Epithelial cell of prostate (primary cell): Measurements from ENCODE around the gene TM7SF3.
"Not testable (repeated sequence)": the region's sequence is repeated elsewhere in the genome, so short reads cannot be mapped to it uniquely, and the experiment has no call there.

Source experiments
- DNase-seq: peaks from one replicate; pipeline ENCODE4 v3.0.0-alpha.2; 2011; ENCODE audit warnings: low read depth, low spot score
- H3K27ac ChIP-seq: fragments of 450-650 bp; 2 replicates; pipeline ENCODE4 v1.5.1; 2017; ENCODE audit warnings: mild to moderate bottlenecking

The TM7SF3 gene

GRCh38 chr12:27014085-27014858 is at the start of gene TM7SF3:
Gene TM7SF3, minus strand, starts transcription at chr12:27014384. Its CDS starts 216 bp downstream, at chr12:27014168.
- peak within 1 kb of the TSS; percentile 83 for H3K27ac ChIP-seq
- peak; percentile 70 for DNase-seq

- no peak for DNase-seq
- H3K27ac ChIP-seq, result no peak overlapping the region
These were observed 49.2 kb upstream of the TM7SF3 start for GRCh38 chr12:27063250-27063851.

GRCh38 chr12:27061317-27061716 is 47.1 kb upstream of the TM7SF3 start:
- DNase-seq, result no peak
- H3K27ac ChIP-seq, result no peak overlapping the region

- no peak overlapping the region for H3K27ac ChIP-seq
- no peak for DNase-seq
These were observed 46.6 kb upstream of the TM7SF3 start for GRCh38 chr12:27060740-27061139.

GRCh38 chr12:27057543-27057942 is 43.4 kb upstream of the TM7SF3 start:
- no peak overlapping the region for H3K27ac ChIP-seq
- DNase-seq, result no peak

GRCh38 chr12:27055966-27056365 is 41.8 kb upstream of the TM7SF3 start:
- no peak for DNase-seq
- H3K27ac ChIP-seq, result no peak overlapping the region

- no peak for DNase-seq
- peak overlapping the region; percentile 67 for H3K27ac ChIP-seq
These were observed 38.6 kb upstream of the TM7SF3 start for GRCh38 chr12:27052742-27053141.

- no peak for DNase-seq
- peak overlapping the region; percentile 67 for H3K27ac ChIP-seq
These were observed 38.0 kb upstream of the TM7SF3 start for GRCh38 chr12:27052176-27052575.

GRCh38 chr12:27048822-27049752 is 34.9 kb upstream of the TM7SF3 start:
- peak overlapping the region; percentile 45 for H3K27ac ChIP-seq
- no peak for DNase-seq

GRCh38 chr12:27042018-27042417 is 27.8 kb upstream of the TM7SF3 start:
- not testable (repeated sequence) for DNase-seq, H3K27ac ChIP-seq

- not testable (repeated sequence) for H3K27ac ChIP-seq, DNase-seq
These were observed 26.5 kb upstream of the TM7SF3 start for GRCh38 chr12:27040637-27041036.

- no peak for DNase-seq
- no peak overlapping the region for H3K27ac ChIP-seq
These were observed 20.6 kb upstream of the TM7SF3 start for GRCh38 chr12:27034607-27035293.

- DNase-seq, result no peak
- no peak overlapping the region for H3K27ac ChIP-seq
These were observed 18.5 kb upstream of the TM7SF3 start for GRCh38 chr12:27032679-27033078.

GRCh38 chr12:27031531-27031930 is 17.3 kb upstream of the TM7SF3 start:
- H3K27ac ChIP-seq, result no peak overlapping the region
- DNase-seq, result no peak

- H3K27ac ChIP-seq, result no peak overlapping the region
- DNase-seq, result no peak
These were observed 12.1 kb upstream of the TM7SF3 start for GRCh38 chr12:27026257-27026656.

- H3K27ac ChIP-seq, result peak overlapping the region; percentile 2
- no peak for DNase-seq
These were observed 10.9 kb upstream of the TM7SF3 start for GRCh38 chr12:27025116-27025515.

- no peak for DNase-seq
- no peak overlapping the region for H3K27ac ChIP-seq
These were observed 10.1 kb upstream of the TM7SF3 start for GRCh38 chr12:27024291-27024690.

- DNase-seq, result no peak
- H3K27ac ChIP-seq, result no peak overlapping the region
These were observed 6.6 kb upstream of the TM7SF3 start for GRCh38 chr12:27020761-27021160.

GRCh38 chr12:27018037-27018436 is 3.9 kb upstream of the TM7SF3 start:
- DNase-seq, result no peak
- peak overlapping the region; percentile 56 for H3K27ac ChIP-seq

GRCh38 chr12:27017163-27017823 is 3.1 kb upstream of the TM7SF3 start:
- DNase-seq, result not testable (repeated sequence)

More at GRCh38 chr12:27017163-27017823, 3.1 kb upstream of the TM7SF3 start:
- H3K27ac ChIP-seq, result peak overlapping the region; percentile 56
